WTC11 (cell line): ENCODE data around the gene ASIP.

Source experiments
- ATF1 ChIP-seq: sonication (generic); formaldehyde crosslinking; IDR thresholded peaks from 2 replicates; pipeline ENCODE4 v1.8.1; 2023; ENCODE audit warnings: mild to moderate bottlenecking, moderate library complexity, missing genetic modification reagents
- ATF3 ChIP-seq: sonication (generic); formaldehyde crosslinking; conservative IDR thresholded peaks from 2 replicates; pipeline ENCODE4 v1.8.1; 2022; ENCODE audit warnings: mild to moderate bottlenecking, missing genetic modification reagents
- CREM ChIP-seq: sonication (generic); formaldehyde crosslinking; IDR thresholded peaks from 2 replicates; pipeline ENCODE4 v1.8.1; 2022; ENCODE audit warnings: mild to moderate bottlenecking, missing genetic modification reagents, moderate library complexity
- E2F1 ChIP-seq: sonication (generic); formaldehyde crosslinking; IDR thresholded peaks from 2 replicates; pipeline ENCODE4 v1.8.0; 2022; ENCODE audit warnings: mild to moderate bottlenecking, missing genetic modification reagents
- EMX1 ChIP-seq: fragments of 250-450 bp; sonication (Bioruptor Pico); IDR thresholded peaks from 2 replicates; pipeline ENCODE4 v1.8.0; 2021; ENCODE audit warnings: mild to moderate bottlenecking
- ESRRA ChIP-seq: sonication (generic); formaldehyde crosslinking; IDR thresholded peaks from 2 replicates; pipeline ENCODE4 v1.8.1; 2022; ENCODE audit warnings: mild to moderate bottlenecking, missing genetic modification reagents, borderline replicate concordance
- MAX ChIP-seq: sonication (generic); formaldehyde crosslinking; IDR thresholded peaks from 2 replicates; pipeline ENCODE4 v1.8.0; 2022; ENCODE audit warnings: mild to moderate bottlenecking, missing genetic modification reagents
- NR1H2 ChIP-seq: sonication (generic); formaldehyde crosslinking; IDR thresholded peaks from 2 replicates; pipeline ENCODE4 v1.9.0; 2021; ENCODE audit warnings: mild to moderate bottlenecking, moderate library complexity, missing genetic modification reagents
- PRRX2 ChIP-seq: fragments of 250-450 bp; sonication (Bioruptor Pico); IDR thresholded peaks from 2 replicates; pipeline ENCODE4 v1.8.0; 2021; ENCODE audit warnings: mild to moderate bottlenecking
- RELA ChIP-seq: sonication (generic); formaldehyde crosslinking; IDR thresholded peaks from 2 replicates; pipeline ENCODE4 v1.8.1; 2022; ENCODE audit warnings: missing genetic modification reagents, mild to moderate bottlenecking, borderline replicate concordance
- TCF7 ChIP-seq: sonication (generic); formaldehyde crosslinking; IDR thresholded peaks from 2 replicates; pipeline ENCODE4 v1.8.0; 2022; ENCODE audit warnings: mild to moderate bottlenecking, low read depth, missing genetic modification reagents, moderate library complexity
- TF ChIP-seq, protein P1 (sequence below): fragments of 200-600 bp; IDR thresholded peaks from 2 replicates; pipeline ENCODE4 v1.8.0; 2022; ENCODE audit warnings: antibody characterized with exemption
- TF ChIP-seq, protein P2 (sequence below): sonication (generic); formaldehyde crosslinking; IDR thresholded peaks from 2 replicates; pipeline ENCODE4 v1.8.0; 2023; ENCODE audit warnings: mild to moderate bottlenecking, missing genetic modification reagents

GRCh38 chr20:34293119-34293518, 51.9 kb downstream of the ASIP start:
- TF ChIP-seq RELA (CRISPR knock-in tag) (no peak), MAX (CRISPR knock-in tag) (no peak), E2F1 (CRISPR knock-in tag) (no peak), EMX1 (no peak), PRRX2 (CRISPR knock-in tag) (no peak), NR1H2 (CRISPR knock-in tag) (no peak), TCF7 (CRISPR knock-in tag) (no peak), ATF3 (no peak), ATF1 (CRISPR knock-in tag) (no peak), ESRRA (CRISPR knock-in tag) (no peak), CREM (no peak)
- TF ChIP-seq, protein P1, sequence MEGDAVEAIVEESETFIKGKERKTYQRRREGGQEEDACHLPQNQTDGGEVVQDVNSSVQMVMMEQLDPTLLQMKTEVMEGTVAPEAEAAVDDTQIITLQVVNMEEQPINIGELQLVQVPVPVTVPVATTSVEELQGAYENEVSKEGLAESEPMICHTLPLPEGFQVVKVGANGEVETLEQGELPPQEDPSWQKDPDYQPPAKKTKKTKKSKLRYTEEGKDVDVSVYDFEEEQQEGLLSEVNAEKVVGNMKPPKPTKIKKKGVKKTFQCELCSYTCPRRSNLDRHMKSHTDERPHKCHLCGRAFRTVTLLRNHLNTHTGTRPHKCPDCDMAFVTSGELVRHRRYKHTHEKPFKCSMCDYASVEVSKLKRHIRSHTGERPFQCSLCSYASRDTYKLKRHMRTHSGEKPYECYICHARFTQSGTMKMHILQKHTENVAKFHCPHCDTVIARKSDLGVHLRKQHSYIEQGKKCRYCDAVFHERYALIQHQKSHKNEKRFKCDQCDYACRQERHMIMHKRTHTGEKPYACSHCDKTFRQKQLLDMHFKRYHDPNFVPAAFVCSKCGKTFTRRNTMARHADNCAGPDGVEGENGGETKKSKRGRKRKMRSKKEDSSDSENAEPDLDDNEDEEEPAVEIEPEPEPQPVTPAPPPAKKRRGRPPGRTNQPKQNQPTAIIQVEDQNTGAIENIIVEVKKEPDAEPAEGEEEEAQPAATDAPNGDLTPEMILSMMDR: no peak
- TF ChIP-seq, protein P2, sequence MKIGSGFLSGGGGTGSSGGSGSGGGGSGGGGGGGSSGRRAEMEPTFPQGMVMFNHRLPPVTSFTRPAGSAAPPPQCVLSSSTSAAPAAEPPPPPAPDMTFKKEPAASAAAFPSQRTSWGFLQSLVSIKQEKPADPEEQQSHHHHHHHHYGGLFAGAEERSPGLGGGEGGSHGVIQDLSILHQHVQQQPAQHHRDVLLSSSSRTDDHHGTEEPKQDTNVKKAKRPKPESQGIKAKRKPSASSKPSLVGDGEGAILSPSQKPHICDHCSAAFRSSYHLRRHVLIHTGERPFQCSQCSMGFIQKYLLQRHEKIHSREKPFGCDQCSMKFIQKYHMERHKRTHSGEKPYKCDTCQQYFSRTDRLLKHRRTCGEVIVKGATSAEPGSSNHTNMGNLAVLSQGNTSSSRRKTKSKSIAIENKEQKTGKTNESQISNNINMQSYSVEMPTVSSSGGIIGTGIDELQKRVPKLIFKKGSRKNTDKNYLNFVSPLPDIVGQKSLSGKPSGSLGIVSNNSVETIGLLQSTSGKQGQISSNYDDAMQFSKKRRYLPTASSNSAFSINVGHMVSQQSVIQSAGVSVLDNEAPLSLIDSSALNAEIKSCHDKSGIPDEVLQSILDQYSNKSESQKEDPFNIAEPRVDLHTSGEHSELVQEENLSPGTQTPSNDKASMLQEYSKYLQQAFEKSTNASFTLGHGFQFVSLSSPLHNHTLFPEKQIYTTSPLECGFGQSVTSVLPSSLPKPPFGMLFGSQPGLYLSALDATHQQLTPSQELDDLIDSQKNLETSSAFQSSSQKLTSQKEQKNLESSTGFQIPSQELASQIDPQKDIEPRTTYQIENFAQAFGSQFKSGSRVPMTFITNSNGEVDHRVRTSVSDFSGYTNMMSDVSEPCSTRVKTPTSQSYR (CRISPR knock-in tag): no peak
